GM23338 (cell line): ENCODE data around the gene ARHGEF10L. TPM values are rescaled to one million over a fixed set of nuclear protein-coding genes. Genes with fewer than 3 reads are reported as not detected.
A peak's percentile ranks its signal among the peaks of the same experiment; 100 is the strongest.

Experiments used
- ATAC-seq: fragments of 200-7000 bp; cut with Tn5 transposase; 3 replicates; pipeline ENCODE4 v1.9.1; 2020
- DNase-seq: peaks from one replicate; pipeline ENCODE4 v3.0.0-alpha.2; 2015; ENCODE audit warnings: low spot score
- H2AFZ ChIP-seq: fragments of 200-600 bp; sonication (generic); 2 replicates; pipeline ENCODE4 v1.8.0; 2016; ENCODE audit warnings: antibody characterized with exemption, mild to moderate bottlenecking, moderate library complexity
- H3F3A ChIP-seq: fragments of 200-600 bp; sonication (generic); replicated peaks from 2 replicates; pipeline ENCODE4 v1.8.0; 2017; ENCODE audit warnings: antibody characterized with exemption, mixed run types, low read depth
- H3K27ac ChIP-seq: fragments of 200-600 bp; sonication (generic); 2 replicates; pipeline ENCODE4 v1.6.1; 2016; ENCODE audit warnings: low read depth
- H3K27me3 ChIP-seq: fragments of 200-600 bp; sonication (generic); 2 replicates; pipeline ENCODE4 v1.8.0; 2016; ENCODE audit warnings: mild to moderate bottlenecking, mixed run types, moderate library complexity; ENCODE audit not compliant: insufficient read depth
- H3K36me3 ChIP-seq: fragments of 200-600 bp; sonication (generic); 2 replicates; pipeline ENCODE4 v1.8.0; 2016; ENCODE audit warnings: mild to moderate bottlenecking; ENCODE audit not compliant: insufficient read depth
- H3K4me1 ChIP-seq: fragments of 200-600 bp; sonication (generic); 2 replicates; pipeline ENCODE4 v1.8.0; 2016; ENCODE audit warnings: mild to moderate bottlenecking, moderate library complexity; ENCODE audit not compliant: insufficient read depth
- H3K4me2 ChIP-seq: fragments of 200-600 bp; sonication (generic); 2 replicates; pipeline ENCODE4 v1.7.1; 2017; ENCODE audit warnings: mixed run types
- H3K4me3 ChIP-seq: fragments of 200-600 bp; sonication (generic); 2 replicates; pipeline ENCODE4 v1.6.1; 2016; ENCODE audit warnings: mixed run types
- H3K79me2 ChIP-seq: fragments of 200-600 bp; sonication (generic); replicated peaks from 2 replicates; pipeline ENCODE4 v1.8.0; 2017; ENCODE audit warnings: mild to moderate bottlenecking; ENCODE audit not compliant: insufficient read depth
- H3K9me2 ChIP-seq: fragments of 200-600 bp; sonication (generic); 2 replicates; pipeline ENCODE4 v1.8.0; 2017; ENCODE audit not compliant: insufficient read depth
- H4K20me1 ChIP-seq: fragments of 200-600 bp; sonication (generic); replicated peaks from 2 replicates; pipeline ENCODE4 v1.8.0; 2017; ENCODE audit warnings: mild to moderate bottlenecking; ENCODE audit not compliant: insufficient read depth
- H3K27ac Mint-ChIP-seq: 2 replicates; pipeline ENCODE4 v1.8.0; 2020; ENCODE audit warnings: inconsistent platforms, mild to moderate bottlenecking, moderate library complexity, mixed read lengths
- H3K27me3 Mint-ChIP-seq: 3 replicates; pipeline ENCODE4 v1.8.0; 2022; ENCODE audit warnings: low read depth, mild to moderate bottlenecking, moderate library complexity, mixed read lengths, inconsistent platforms; ENCODE audit not compliant: insufficient read depth, poor library complexity
- H3K36me3 Mint-ChIP-seq: 3 replicates; pipeline ENCODE4 v1.8.0; 2021; ENCODE audit warnings: low read depth, mild to moderate bottlenecking, inconsistent platforms, moderate library complexity, mixed read lengths
- H3K4me1 Mint-ChIP-seq: 3 replicates; pipeline ENCODE4 v1.8.0; 2020; ENCODE audit warnings: mild to moderate bottlenecking, inconsistent platforms, mixed read lengths
- H3K4me3 Mint-ChIP-seq: 3 replicates; pipeline ENCODE4 v1.8.0; 2021; ENCODE audit warnings: moderate library complexity, mild to moderate bottlenecking, inconsistent platforms, mixed read lengths
- H3K9me3 Mint-ChIP-seq: 3 replicates; pipeline ENCODE4 v1.8.0; 2020; ENCODE audit warnings: moderate library complexity, mild to moderate bottlenecking, inconsistent platforms, mixed read lengths
- POLR2AphosphoS5 ChIP-seq: IDR thresholded peaks from 2 replicates; pipeline ENCODE4 v1.6.1; 2016; ENCODE audit warnings: antibody characterized with exemption, low read depth
- polyA plus RNA-seq: library from polyadenylated mRNA; unstranded; fragments of >200 nt; fragmentation: Nextera tagmentation; extraction: Ambion mirVana; gene quantifications from 2 replicates; pipeline ENCODE4 v1.2.1, GENCODE V29; 2016
- total RNA-seq: library from RNA; depleted of rRNA; stranded (reverse); fragments of >200 nt; shearing (Covaris generic); gene quantifications from 2 replicates; pipeline ENCODE4 v1.2.3, GENCODE V29; 2014
- TF ChIP-seq, protein P1 (sequence below), 2 experiments: fragments of 200-600 bp in 1 of 2; sonication (generic) in 1 of 2; conservative IDR thresholded peaks; 2 replicates each; pipeline versions ENCODE4 v1.5.1 to v1.6.1; 2016 to 2017; ENCODE audit warnings: antibody characterized with exemption in 2 of 2, low read depth in 2 of 2, mild to moderate bottlenecking in 2 of 2, moderate library complexity in 1 of 2
- TF ChIP-seq, protein P2 (sequence below): fragments of 250-450 bp; sonication (Bioruptor Pico); IDR thresholded peaks from 2 replicates; pipeline ENCODE4 v1.5.0; 2020; ENCODE audit warnings: mild to moderate bottlenecking, moderate library complexity

ARHGEF10L gene
- total and polyA plus RNA-seq, 2 experiments from 2014 or later: 12.1 to 46.8 TPM

DNA sequence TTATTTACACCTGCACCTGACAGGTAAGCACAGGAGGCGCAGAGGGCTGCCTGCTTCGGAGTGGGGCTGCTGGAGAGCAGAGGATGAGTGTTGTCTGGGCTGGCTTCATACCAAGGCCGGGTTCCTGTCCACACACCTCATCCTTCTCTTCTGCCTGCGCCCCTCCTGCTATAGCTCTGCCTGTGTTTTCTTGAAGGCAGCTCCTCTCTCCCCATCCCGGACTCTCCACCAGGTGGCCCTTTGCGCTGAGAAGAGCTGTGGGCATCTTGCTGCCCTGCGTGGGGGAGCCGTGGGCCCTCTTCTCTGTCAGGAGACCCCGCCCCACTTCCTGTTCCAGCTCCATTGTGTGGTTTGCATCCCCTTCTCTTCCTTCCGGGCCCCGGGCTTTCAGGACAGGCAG lies 35.0 kb downstream of the ARHGEF10L start:
- no peak overlapping the region for H2AFZ ChIP-seq
- H3K4me3 ChIP-seq: no peak overlapping the region
- H3K27me3 Mint-ChIP-seq: peaks cover 26% of the 10 kb centered on the region
- H3K4me1 Mint-ChIP-seq: peaks cover 77% of the 10 kb centered on the region
- DNase-seq: peak; percentile 74
- H3K4me2 ChIP-seq: peak overlapping the region; percentile 67; the same call in 1 of the 2 replicates
- H3K9me2 ChIP-seq: no peaks in the 10 kb centered on the region
- H4K20me1 ChIP-seq: peaks cover 10% of the 10 kb centered on the region; the same call in 1 of the 2 replicates
- peak; percentile 48 for ATAC-seq
- no peaks in the 10 kb centered on the region; the same call in 1 of the 3 replicates for H3K36me3 Mint-ChIP-seq
- H3K27ac Mint-ChIP-seq: no peak overlapping the region
- peak overlapping the region; percentile 45 for H3K27ac ChIP-seq
- no peaks in the 10 kb centered on the region for H3K36me3 ChIP-seq
- TF ChIP-seq, protein P1, sequence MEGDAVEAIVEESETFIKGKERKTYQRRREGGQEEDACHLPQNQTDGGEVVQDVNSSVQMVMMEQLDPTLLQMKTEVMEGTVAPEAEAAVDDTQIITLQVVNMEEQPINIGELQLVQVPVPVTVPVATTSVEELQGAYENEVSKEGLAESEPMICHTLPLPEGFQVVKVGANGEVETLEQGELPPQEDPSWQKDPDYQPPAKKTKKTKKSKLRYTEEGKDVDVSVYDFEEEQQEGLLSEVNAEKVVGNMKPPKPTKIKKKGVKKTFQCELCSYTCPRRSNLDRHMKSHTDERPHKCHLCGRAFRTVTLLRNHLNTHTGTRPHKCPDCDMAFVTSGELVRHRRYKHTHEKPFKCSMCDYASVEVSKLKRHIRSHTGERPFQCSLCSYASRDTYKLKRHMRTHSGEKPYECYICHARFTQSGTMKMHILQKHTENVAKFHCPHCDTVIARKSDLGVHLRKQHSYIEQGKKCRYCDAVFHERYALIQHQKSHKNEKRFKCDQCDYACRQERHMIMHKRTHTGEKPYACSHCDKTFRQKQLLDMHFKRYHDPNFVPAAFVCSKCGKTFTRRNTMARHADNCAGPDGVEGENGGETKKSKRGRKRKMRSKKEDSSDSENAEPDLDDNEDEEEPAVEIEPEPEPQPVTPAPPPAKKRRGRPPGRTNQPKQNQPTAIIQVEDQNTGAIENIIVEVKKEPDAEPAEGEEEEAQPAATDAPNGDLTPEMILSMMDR (conservative IDR thresholded peaks at IDR 0.05; ENCODE audit: low read depth in 2 of 2): peak; percentile 39 to 68
- no peak for TF ChIP-seq POLR2AphosphoS5
- peaks cover 50% of the 10 kb centered on the region for H3K4me1 ChIP-seq
- H3K27me3 ChIP-seq: no peaks in the 10 kb centered on the region
- H3K79me2 ChIP-seq: peaks cover 98% of the 10 kb centered on the region
- peaks cover 5% of the 10 kb centered on the region; the same call in 1 of the 2 replicates for H3F3A ChIP-seq
- H3K4me3 Mint-ChIP-seq: peak overlapping the region; percentile 26; the same call in 1 of the 3 replicates
- H3K9me3 Mint-ChIP-seq: no peaks in the 10 kb centered on the region

DNA sequence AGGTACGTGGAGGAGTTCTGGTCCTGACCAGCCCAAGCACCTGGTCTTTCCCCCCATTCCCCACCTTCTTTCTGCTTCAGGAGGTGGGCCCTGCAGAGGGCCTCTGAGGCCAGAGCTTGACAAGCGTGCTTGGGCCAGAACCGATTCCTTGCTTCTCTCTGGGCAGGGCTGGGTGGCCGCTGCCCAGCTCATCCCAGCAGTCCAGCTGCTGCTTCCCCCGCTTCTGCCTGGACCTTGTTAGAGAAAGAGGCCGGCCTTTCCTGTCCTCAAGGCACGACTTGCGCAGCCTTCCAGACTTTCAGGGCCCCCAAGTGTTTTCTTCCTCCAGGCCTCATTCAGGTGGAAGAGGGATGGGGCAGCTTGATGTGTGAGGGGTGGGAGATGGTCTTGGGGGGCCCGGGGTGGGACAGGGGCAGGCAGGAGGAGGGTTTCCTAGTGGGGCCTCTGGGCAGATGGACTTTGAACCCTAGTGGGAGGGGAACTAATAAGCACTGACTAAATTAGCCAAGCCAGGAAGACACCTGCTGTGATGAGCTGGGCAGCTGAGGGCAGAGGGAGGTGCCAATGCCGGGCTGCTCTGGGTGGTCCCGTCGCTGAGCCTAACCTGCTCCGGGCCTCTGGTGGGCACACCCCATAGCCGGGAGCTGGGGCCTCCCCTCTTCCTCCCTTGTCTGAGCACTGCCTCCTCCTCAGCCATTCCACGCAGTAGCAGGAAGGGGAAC lies 36.5 kb downstream of the ARHGEF10L start:
- Histone ChIP-seq H3K27me3 (no peaks in the 10 kb centered on the region), H4K20me1 (peaks cover 10% of the 10 kb centered on the region; the same call in 1 of the 2 replicates), H3K79me2 (peaks cover 92% of the 10 kb centered on the region), H3K27ac (no peak overlapping the region), H2AFZ (no peak overlapping the region), H3K36me3 (no peaks in the 10 kb centered on the region), H3F3A (peaks cover 5% of the 10 kb centered on the region; the same call in 1 of the 2 replicates), H3K4me1 (peaks cover 58% of the 10 kb centered on the region), H3K4me3 (no peak overlapping the region), H3K4me2 (no peak overlapping the region), H3K9me2 (no peaks in the 10 kb centered on the region)
- Mint-ChIP-seq H3K27me3 (peaks cover 18% of the 10 kb centered on the region), H3K36me3 (no peaks in the 10 kb centered on the region; the same call in 2 of the 3 replicates), H3K4me3 (no peak overlapping the region; the same call in 2 of the 3 replicates), H3K9me3 (no peaks in the 10 kb centered on the region), H3K27ac (peak overlapping the region; percentile 86), H3K4me1 (peaks cover 76% of the 10 kb centered on the region)
- no peak for ATAC-seq
- TF ChIP-seq, protein P2, sequence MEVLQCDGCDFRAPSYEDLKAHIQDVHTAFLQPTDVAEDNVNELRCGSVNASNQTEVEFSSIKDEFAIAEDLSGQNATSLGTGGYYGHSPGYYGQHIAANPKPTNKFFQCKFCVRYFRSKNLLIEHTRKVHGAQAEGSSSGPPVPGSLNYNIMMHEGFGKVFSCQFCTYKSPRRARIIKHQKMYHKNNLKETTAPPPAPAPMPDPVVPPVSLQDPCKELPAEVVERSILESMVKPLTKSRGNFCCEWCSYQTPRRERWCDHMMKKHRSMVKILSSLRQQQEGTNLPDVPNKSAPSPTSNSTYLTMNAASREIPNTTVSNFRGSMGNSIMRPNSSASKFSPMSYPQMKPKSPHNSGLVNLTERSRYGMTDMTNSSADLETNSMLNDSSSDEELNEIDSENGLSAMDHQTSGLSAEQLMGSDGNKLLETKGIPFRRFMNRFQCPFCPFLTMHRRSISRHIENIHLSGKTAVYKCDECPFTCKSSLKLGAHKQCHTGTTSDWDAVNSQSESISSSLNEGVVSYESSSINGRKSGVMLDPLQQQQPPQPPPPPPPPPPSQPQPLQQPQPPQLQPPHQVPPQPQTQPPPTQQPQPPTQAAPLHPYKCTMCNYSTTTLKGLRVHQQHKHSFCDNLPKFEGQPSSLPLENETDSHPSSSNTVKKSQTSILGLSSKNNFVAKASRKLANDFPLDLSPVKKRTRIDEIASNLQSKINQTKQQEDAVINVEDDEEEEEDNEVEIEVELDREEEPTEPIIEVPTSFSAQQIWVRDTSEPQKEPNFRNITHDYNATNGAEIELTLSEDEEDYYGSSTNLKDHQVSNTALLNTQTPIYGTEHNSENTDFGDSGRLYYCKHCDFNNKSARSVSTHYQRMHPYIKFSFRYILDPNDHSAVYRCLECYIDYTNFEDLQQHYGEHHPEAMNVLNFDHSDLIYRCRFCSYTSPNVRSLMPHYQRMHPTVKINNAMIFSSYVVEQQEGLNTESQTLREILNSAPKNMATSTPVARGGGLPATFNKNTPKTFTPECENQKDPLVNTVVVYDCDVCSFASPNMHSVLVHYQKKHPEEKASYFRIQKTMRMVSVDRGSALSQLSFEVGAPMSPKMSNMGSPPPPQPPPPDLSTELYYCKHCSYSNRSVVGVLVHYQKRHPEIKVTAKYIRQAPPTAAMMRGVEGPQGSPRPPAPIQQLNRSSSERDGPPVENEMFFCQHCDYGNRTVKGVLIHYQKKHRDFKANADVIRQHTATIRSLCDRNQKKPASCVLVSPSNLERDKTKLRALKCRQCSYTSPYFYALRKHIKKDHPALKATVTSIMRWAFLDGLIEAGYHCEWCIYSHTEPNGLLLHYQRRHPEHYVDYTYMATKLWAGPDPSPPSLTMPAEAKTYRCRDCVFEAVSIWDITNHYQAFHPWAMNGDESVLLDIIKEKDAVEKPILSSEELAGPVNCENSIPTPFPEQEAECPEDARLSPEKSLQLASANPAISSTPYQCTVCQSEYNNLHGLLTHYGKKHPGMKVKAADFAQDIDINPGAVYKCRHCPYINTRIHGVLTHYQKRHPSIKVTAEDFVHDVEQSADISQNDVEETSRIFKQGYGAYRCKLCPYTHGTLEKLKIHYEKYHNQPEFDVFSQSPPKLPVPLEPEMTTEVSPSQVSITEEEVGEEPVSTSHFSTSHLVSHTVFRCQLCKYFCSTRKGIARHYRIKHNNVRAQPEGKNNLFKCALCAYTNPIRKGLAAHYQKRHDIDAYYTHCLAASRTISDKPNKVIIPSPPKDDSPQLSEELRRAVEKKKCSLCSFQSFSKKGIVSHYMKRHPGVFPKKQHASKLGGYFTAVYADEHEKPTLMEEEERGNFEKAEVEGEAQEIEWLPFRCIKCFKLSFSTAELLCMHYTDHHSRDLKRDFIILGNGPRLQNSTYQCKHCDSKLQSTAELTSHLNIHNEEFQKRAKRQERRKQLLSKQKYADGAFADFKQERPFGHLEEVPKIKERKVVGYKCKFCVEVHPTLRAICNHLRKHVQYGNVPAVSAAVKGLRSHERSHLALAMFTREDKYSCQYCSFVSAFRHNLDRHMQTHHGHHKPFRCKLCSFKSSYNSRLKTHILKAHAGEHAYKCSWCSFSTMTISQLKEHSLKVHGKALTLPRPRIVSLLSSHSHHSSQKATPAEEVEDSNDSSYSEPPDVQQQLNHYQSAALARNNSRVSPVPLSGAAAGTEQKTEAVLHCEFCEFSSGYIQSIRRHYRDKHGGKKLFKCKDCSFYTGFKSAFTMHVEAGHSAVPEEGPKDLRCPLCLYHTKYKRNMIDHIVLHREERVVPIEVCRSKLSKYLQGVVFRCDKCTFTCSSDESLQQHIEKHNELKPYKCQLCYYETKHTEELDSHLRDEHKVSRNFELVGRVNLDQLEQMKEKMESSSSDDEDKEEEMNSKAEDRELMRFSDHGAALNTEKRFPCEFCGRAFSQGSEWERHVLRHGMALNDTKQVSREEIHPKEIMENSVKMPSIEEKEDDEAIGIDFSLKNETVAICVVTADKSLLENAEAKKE (CRISPR knock-in tag): no peak
- no peak for DNase-seq
